GM19455 (cell line): ENCODE data around the gene DGCR2.
"Not testable (repeated sequence)": the region's sequence is repeated elsewhere in the genome, so short reads cannot be mapped to it uniquely, and the experiment has no call there.

Source experiments
- ATAC-seq: cut with Tn5 transposase; IDR thresholded peaks from one replicate; pipeline ENCODE4 v1.9.1; 2021; ENCODE audit not compliant: unreplicated experiment

DGCR2 gene

DNA sequence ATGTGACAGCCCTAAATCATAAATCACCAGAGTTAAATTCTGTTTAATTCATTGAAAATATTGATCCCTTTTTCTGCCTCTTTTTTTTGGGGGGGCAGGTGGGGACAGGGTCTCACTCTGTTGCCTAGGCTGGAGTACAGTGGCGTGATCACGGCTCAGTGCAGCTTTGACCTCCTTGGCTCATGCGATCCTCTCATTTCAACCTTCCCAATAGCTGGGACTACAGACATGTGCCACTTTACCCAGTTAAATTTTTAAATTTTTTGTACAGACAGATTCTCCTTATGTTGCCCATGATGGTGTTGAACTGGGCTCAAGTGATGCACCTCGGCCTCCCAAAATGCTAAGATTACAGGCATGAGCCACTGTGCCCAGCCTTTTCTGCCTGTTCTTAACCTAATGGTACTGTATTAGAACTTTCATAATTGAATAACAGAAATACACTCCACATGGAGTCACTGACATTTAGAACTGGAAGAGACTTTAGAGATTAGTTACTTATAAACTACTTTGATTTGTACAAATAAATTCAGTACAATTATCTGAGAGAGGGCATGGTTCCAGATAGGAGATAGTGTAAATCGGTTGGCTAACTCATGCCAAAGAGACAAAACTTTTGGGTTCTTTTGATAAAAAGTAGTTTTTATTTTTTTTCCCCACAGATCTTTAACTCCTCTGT lies 109.8 kb downstream of the DGCR2 start:
- ATAC-seq: no peak

DNA sequence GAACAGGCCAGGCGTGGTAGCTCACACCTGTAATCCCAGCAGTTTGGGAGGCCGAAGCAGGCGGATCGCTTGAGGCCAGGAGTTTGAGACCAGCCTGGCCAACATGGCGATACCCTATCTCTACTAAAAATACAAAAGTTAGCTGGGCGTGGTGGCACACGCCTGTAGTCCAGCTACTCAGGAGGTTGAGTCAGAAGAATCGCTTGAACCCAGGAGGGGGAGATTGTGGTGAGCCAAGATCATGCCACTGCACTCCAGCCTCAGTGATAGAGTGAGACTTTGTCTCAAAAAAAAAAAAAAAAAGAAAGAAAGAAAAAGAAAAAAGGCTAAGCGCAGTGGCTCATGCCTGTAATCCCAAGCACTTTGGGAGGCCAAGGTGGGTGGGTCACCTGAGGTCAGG lies 110.6 kb downstream of the DGCR2 start:
- ATAC-seq: not testable (repeated sequence)

DNA sequence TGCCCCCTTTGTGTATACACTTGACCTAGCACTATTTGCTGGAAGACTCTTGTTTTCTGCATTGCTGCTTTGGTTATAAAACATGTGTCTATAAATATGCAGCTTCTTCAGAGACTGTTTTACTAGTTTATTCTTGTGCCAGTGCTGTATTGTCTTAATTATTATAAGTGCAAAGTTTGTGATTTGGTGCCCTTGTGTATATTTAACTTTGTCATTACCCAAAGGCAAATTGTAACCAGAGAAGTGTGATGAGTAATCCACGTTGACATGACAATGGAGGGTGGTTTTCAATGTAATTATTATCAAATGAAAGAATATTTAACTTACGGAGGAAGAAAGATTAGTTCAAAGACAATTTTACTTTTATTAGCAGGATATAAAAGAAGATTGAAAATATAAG lies 111.1 kb downstream of the DGCR2 start:
- ATAC-seq: no peak

DNA sequence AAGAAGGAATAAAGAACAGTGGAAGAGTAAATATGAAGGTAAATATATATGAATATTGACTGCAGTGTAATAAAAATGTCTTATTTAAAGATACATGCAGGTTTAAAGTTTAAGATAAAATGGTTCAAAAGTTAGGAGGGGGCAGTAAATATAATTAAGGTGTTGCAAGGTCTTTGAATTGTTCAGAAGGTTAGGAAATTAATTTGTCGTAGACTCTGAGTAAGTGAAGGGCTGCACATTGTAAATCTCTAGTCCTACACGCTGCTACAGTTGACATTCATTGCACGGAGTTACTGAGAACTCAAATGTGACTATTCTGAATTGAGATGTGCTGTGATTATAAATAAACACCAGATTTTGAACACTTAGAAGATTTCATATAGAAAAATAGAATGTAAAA lies 116.3 kb downstream of the DGCR2 start:
- ATAC-seq: no peak

DNA sequence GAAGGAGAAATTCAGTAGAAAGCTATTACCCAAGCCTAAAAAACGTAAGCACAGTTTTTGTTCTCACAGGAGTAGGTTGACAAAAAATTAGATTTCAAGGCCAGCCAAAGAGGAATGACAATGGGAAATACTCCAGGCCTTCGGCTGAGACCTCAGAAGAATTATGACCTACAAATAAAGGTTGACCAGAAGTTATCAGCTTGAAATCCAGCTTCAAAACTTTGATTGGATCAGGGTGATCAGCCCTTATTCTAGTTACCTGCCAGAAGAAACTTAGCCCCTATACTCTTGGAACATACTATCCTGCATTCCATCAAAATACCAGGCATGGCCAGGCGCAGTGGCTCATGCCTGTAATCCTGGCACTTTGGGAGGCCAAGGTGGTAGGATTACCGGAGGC lies 117.7 kb downstream of the DGCR2 start:
- ATAC-seq: no peak

DNA sequence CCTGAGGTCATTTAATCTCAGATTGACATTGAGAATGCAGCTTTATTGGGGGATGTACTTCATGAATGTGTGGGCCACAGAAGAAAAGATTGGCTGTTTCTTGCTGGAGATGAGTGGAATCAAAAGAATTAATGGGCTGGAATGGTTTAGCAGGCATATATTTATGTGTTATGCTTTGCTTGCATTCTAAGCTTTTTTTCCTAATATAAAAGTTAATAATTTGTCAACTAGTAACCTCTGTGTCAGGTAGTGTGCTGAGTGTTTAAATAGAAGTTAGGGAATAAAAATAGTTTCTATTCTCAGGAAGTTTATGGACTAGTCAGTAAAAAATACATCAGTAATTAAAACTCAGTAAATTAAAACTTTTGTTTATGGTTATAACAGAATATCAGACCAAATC lies 118.7 kb downstream of the DGCR2 start:
- ATAC-seq: no peak

DNA sequence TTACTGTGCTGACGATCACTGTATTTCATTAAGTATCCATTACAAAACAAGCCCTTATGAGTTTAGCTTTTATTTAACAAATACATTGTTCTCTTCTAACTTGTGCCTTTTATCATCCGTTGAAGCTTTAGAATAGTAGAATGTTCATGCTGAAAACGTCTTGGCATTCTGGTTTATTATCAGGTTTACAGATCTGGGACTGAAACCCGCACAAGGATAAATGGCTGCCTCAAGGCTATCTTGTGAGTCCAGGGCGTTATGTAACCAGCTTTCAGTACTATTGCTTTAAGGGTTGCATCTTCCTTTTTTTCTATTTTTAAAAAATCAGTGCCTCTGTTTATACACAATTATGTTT lies 119.6 kb downstream of the DGCR2 start:
- ATAC-seq: no peak

DNA sequence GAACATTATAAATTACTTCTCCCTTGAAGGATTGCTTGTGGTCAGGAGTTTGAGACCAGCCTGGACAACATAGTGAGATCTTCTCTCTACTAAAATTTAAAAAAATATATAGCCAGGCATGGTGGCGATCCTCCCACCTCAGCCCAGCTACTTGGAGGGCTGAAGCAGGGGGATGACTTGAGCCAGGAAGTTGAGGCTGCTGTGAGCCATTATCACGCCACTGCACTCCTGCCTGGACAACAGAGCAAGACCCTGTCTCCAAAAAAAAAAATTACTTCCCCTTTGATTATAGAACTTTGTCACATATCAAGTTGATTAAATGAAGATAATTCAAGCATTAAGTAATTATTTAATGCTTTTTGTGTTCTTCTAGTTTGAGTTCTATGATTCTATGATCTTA lies 121.0 kb downstream of the DGCR2 start:
- ATAC-seq: no peak

DNA sequence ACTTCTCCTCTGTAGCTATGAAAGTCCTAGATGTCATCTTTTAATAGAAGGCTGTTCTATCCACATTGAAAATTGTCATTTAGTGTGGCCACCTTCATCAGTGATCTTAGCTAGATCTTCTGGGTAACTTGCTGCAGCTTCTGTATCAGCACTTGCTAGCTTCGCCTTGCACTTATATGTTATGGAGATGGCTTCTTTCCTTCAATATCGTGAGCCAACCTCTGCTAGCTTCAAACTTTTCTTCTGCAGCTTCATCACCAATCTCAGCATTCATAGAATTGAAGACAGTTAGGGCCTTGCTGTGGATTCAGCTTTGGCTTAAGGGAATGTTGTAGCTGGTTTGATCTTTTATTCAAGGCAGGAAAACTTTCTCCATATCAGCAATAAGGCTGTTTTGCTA lies 122.1 kb downstream of the DGCR2 start:
- ATAC-seq: not testable (repeated sequence)

DNA sequence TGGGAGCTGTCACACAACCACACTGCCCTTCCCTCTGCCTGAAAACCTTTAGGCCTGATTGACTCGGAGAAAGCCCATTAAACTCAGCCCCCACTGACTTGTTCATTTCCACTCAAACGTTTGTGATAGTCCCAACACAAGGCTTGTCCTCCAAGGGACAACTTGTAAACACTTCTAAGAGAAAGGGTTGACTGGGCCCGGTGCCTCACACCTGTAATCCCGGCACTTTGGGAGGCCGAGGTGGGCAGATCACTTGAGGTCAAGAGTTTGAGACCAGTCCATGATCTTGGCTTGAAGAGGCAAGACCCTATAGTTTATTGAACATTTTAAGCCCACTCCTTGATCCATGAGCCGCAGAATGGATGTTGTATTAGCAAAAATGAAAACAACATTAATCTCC lies 122.8 kb downstream of the DGCR2 start:
- no peak for ATAC-seq

DNA sequence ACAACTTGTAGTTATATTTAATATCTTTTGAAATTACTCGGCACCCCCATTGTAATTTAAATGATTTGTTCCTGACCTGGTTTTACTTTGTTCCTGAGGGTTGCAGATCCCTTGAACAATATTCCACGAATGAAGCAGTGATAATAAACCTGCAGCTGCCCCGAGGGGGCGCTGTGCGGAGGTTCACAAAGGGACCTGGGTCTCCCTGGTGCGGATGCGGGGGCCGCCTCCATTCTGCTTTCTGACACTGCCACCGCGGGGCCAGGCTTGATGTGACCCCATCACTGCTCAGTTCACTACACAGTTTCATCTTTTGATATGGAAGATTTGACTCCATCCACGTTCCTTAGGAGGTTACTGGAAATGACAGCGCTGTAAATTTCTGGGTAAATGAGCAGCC lies 123.2 kb downstream of the DGCR2 start:
- ATAC-seq: no peak

DNA sequence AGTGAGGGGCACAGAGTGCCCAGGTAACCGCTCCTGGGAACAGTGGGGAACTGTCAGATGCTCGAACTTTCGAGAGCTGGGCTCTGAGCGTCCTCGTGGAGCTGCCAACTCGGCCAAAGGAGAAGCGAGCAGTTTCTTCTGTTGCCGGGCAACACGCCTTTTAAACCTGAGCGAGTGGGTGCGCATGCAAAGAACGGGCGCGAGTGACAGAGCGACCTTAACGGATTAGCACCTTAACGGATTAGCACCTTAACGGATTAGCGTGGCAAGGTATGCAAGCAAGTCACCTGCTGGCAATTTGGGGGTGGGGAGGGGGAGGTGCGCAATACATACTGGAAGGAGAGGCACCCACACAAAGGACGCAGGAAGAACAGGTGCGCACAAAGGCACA lies 124.3 kb downstream of the DGCR2 start:
- no peak for ATAC-seq

DNA sequence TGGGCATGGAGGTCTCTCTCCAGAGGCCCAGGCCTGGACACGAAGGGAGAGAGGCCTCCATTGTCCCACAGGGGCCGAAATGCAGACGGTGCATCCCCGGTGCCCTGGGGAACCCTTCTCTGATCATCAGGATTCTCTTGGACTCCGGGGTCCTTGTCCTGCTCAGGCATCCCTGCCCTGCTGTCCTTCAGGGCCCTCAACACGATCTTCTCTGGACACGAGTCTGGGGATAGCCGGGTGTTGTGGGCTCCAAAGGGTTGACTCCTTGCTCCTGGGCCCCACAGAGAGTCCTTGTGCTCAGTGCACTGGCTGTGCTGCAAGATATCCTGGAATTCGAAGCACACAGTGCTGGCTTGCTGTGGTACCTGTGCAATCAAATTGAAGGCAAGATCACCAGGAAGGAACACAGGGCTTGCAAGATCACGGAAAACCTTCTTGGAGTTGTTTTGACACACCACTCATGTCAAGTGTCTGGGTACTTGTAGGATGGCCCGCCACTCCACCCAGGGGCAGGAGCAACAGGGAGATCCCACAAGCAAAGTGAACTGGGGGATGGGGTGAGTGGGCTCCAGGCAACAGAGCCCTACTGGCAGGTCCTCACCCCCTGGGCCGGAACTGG lies 124.8 kb downstream of the DGCR2 start:
- no peak for ATAC-seq

DNA sequence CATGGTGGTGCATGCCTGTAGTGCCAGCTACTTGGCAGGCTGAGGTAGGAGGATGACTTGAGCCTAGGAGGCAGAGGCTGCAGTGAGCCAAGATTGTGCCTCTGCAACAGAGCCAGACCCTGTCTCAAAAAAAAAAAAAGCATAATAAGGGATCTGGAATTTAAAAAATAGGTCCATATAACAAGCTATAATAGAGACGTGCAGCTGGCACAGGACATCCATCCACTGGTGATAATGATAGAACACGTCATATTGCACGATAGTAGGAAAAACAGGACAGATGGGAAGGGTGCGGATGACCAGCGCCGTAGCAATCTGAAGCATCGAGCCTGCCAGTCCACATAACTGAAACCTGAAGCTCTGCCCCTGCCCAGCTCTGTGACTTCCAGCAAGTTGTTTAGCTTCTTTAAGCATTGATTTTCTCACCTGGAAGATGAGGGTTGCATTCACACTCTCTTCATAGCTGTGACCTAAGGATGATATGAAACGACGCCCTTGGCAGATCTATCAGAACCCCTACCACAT lies 125.8 kb downstream of the DGCR2 start:
- no peak for ATAC-seq

DNA sequence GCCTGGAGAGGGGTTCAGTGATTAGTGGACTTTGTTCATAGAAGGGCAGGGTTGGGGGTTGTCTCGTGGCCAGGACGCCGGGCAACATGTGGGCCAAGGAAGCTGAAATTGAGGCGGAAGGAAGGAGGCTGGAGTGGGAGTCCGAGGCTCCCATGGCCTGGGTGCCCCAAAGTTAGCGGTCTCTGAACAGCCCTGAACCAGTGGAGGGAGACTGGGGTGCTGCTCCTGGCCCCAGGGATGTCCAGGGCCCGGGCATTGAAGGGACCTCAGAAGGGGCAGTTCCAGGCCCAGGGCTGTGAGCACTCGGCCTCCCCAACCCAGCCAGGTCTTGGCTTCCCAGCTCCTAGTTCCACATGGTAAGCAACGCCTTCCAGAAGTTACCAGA lies 126.9 kb downstream of the DGCR2 start:
- ATAC-seq: no peak

DNA sequence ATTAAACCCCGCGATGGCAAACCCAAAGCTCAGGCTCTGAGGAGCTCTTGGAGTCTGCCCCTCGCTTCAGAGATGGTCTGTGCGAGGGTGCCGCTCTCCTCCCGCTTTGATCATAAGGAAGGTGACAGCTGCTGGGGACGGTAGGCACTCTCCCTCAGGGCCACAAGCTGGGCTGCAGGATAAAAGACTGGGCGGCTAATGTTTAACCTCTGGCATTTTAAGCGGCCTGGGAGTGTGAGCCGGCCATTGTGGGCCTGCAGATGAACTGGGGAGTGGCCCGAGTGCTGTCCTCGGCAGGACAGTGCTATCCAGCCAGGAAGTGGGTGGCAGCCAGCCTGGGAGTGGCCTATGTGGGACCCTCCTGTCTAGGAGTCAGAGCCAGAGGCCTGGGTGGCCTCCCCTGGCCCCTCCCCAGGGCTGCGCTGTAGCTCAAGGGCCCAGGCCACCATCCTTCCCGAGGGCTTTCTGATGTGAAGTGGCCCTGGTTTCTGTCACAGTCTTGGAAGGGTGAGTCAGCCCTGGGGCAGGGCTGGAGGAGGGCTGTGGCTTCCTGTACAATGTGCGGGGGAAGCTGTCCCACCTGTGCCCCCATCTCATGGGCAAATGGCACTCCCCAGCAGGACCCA lies 127.4 kb downstream of the DGCR2 start:
- no peak for ATAC-seq

DNA sequence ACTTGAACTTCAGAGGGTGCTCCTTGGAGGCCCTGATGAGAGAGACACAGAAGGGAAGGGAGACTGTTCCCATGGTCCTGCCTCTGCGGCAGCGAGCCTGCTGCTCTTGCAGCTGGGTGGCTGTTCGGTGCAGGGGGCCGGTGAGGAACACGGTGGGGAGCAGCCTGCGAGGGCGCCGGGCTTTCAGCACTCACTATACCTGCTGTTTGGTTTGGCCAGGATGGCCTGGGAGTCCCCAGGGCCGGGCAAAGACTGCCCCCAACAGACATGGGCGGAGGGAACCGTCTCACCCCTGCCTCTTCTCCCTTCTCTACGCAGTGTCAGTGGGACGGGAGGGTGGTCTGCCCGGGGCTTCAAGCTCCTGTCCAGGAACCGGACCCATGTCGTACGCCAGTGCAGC lies 128.2 kb downstream of the DGCR2 start:
- ATAC-seq: no peak

DNA sequence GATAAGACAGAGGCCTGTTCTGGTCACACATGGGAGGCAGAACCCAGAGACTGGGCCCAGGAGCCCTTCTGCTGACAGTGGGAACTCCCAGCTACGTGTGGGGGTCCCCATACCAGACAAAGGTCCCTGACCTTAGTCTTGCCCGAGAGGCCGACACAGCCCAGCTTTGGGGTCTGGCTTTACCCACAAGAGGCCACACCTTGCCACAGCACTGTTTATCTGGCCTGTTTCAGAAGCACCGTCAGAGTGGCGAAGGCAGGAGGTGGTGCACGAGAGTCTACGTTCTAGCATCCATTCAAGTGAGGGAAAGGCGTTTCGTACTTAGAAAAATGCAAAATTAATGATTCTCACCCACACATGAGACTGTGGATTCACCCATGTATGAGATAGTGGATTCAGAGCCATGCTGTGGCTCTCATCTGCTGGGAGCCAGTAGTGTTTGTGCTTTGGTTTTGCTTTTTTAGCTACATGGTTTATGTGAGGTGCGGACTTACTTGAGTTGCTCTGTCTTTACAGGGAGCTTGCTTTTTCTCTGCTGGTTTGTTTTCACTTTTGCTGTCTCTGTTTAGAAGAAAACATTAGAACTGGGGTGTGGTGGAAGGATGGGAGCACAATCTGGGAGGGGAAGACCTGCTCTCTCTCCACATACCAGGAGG lies 129.5 kb downstream of the DGCR2 start:
- ATAC-seq: no peak

DNA sequence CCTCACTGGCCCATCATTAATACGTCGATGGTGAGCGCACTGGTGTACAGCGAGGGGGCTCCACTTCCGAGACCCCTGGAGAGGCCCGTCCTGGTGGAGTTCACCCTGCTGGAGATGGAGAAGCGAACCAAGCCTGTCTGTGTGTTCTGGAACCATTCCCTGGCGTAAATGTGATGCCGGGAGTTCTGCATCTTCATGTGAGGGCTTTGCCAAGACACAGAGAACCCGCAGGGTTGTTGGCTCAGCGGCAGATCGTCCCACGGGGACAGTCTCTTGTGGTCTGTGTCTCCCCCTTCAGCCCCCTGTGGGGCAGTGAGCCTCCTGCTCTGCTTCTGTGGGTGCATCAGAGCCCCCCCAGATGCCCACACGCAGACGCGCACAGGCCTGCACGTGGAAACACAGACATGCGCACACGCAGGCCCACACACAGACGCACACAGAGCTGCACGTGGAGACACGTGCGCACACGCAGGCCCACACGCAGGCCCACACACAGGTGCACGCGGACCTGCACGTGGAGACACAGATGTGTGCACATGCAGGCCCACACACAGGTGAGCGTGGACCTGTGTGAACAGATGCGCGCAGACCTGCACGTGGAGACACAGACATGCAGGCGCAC lies 130.3 kb downstream of the DGCR2 start:
- no peak for ATAC-seq

DNA sequence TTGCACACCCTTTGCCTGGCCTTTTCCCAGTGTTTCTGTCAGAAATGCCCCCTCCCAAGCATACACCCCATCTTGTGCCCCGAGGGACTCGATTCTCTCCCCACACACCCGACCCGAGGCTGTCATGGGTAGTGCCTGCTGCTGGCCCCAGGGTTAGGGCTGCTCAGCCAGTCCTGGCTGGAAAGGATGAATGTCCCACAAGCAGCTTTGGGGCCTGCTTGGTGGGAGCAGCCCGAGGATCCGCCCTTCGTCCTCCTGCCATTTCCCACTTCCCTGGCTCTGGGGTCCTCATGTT lies 131.1 kb downstream of the DGCR2 start:
- no peak for ATAC-seq

DNA sequence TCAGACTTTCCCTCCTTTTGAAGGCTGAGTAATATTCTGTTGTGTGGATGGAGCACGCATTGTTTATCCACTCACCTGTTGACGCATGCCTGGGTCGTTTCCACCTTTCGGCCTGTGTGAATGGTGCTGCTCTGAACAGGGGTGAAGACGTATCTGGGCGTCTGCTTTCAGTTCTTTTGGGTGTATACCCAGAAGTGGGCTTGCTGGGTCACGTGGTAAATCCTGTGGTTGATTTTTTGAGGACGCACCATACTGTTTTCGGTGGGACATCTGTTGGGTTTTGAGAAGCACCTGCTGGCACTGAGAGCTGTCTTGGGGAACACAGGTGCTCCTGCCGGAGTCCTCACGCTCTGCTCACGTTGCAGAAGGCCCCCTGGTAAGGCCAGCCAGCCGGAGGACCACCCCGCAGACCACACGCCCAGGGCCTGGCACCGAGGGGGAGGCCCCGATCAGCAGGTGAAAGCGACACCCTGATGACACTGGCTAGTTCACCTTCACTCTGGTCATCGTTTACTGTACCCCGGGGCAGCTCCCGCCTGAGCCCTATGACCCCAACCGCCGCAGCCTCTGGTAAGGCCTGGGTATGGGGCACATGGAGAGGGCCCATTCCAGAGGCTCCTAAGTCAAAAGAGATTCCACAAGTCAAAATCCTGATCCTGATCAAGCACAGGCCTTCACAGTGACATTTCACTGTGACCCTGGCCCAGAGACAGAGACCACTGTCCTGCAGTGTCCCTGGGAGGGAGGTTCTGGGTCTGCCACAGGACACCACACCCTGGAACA lies 131.7 kb downstream of the DGCR2 start:
- ATAC-seq: no peak
